Panc1 (cell line): ENCODE measurements around the gene FFAR1. TPM values are rescaled to one million over a fixed set of nuclear protein-coding genes. Genes with fewer than 3 reads are reported as not detected.

ENCODE experiments used
- ATAC-seq: fragments of 200-7000 bp; cut with Tn5 transposase; 2 replicates; pipeline ENCODE4 v1.9.1; 2020; ENCODE audit warnings: mild to moderate bottlenecking, moderate library complexity
- BruUV-seq: library from RNA; stranded (reverse); fragments of 400-500 nt; replicated peaks from 2 replicates; lab custom pipeline; 2021; lab: Mats Ljungman, UMichigan
- CTCF ChIA-PET: fragments of 300-600 bp; sonication (Branson Sonifier 250); formaldehyde crosslinking; loops from one replicate; lab custom pipeline; 2022; ENCODE audit warnings: antibody characterized with exemption; lab: Charles Lee
- POLR2A ChIA-PET: fragments of 300-600 bp; sonication (Branson Sonifier 250); formaldehyde crosslinking; loops from one replicate; lab custom pipeline; 2022; ENCODE audit warnings: antibody characterized with exemption; lab: Charles Lee
- DNase-seq: peaks from one replicate; pipeline ENCODE4 v3.0.0-alpha.2; 2010; ENCODE audit warnings: low read depth, low spot score
- H3K27ac ChIP-seq: 2 replicates; pipeline ENCODE4 v1.5.1; 2011; ENCODE audit warnings: mild to moderate bottlenecking, low read length, inconsistent platforms
- H3K27me3 ChIP-seq: fragments of 200-500 bp; sonication (Bioruptor generic); 2 replicates; pipeline ENCODE4 v1.6.0; 2014; ENCODE audit warnings: low read length, inconsistent platforms; ENCODE audit not compliant: control insufficient read depth, insufficient read depth
- H3K36me3 ChIP-seq: fragments of 200-500 bp; sonication (Bioruptor generic); 2 replicates; pipeline ENCODE4 v1.5.1; 2014; ENCODE audit warnings: inconsistent platforms, mild to moderate bottlenecking, low read length, moderate library complexity; ENCODE audit not compliant: control insufficient read depth, insufficient read depth
- H3K4me1 ChIP-seq: 2 replicates; pipeline ENCODE4 v1.5.1; 2011; ENCODE audit warnings: inconsistent platforms, mild to moderate bottlenecking, low read length, moderate library complexity; ENCODE audit not compliant: control insufficient read depth, insufficient read depth
- H3K4me3 ChIP-seq, 2 experiments: 2 replicates each; pipeline ENCODE4 v1.5.1; 2011 to 2012; ENCODE audit warnings: low read depth in 2 of 2, low read length in 2 of 2, mild to moderate bottlenecking in 2 of 2, inconsistent platforms in 1 of 2, moderate library complexity in 1 of 2
- H3K9me3 ChIP-seq: fragments of 200-500 bp; sonication (Bioruptor generic); 2 replicates; pipeline ENCODE4 v1.5.1; 2014; ENCODE audit warnings: low read depth, mild to moderate bottlenecking, inconsistent platforms, low read length, moderate library complexity; ENCODE audit not compliant: control insufficient read depth, insufficient read depth
- POLR2AphosphoS5 ChIP-seq: IDR thresholded peaks from 2 replicates; pipeline ENCODE4 v1.6.1; 2012; ENCODE audit warnings: mild to moderate bottlenecking, low read depth, low read length, moderate library complexity
- SIN3A ChIP-seq: IDR thresholded peaks from 2 replicates; pipeline ENCODE4 v1.6.1; 2012; ENCODE audit warnings: low read depth, mild to moderate bottlenecking, low read length, moderate library complexity, borderline replicate concordance; ENCODE audit not compliant: insufficient read depth
- TCF7L2 ChIP-seq: IDR thresholded peaks from 2 replicates; pipeline ENCODE4 v1.6.1; 2011; ENCODE audit warnings: mild to moderate bottlenecking, low read depth, low read length, inconsistent platforms
- in situ Hi-C: cut with HindIII; loops from 2 replicates; pipeline ENCODE4 v1.10.0; 2016; ENCODE audit warnings: low sequenced_read_pairs, low pct_unique_long_range_greater_than_20kb
- intact Hi-C: fragments of 100-400 bp; cut with micrococcal nuclease; formaldehyde crosslinking; loops from one replicate; pipeline ENCODE4 v1.10.0; 2022; ENCODE audit not compliant: unreplicated experiment
- total RNA-seq: library from RNA; stranded (reverse); gene quantifications from one replicate; pipeline ENCODE4 v1.2.1, GENCODE V29; 2021; ENCODE audit not compliant: unreplicated experiment
- TF ChIP-seq, protein P1 (sequence below): fragments of 450-650 bp; IDR thresholded peaks from 2 replicates; pipeline ENCODE4 v1.5.1; 2017; ENCODE audit warnings: mild to moderate bottlenecking
- TF ChIP-seq, protein P2 (sequence below), 2 experiments: IDR thresholded peaks; 2 replicates each; pipeline ENCODE4 v1.6.1; 2011 to 2012; ENCODE audit warnings: low read depth in 2 of 2, control low read depth in 1 of 2, low read length in 1 of 2, mild to moderate bottlenecking in 1 of 2, moderate library complexity in 1 of 2; ENCODE audit not compliant: insufficient read depth in 1 of 2

FFAR1 gene
- total RNA-seq, 1 experiment from 2014 or later: not detected

DNA sequence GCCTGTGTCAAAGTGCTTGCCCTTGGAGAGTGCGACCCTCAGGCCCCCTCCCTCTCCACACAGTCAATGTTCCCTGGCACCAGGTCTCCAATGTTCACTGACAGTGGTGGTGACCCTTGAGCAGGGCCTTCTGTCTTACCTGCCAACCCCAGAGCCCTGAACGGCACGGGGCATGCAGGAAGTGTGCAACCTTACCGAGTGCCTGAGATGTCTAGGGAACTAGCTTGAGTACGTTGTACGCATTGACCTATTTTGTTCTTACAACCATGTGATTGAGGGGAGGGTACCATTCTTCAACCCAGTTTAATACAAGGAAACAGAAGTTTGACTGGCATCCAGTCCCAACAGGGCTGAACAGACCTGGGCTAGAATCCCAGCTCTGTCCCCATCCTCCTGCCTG is 42.5 kb upstream of the FFAR1 start:
- TF ChIP-seq TCF7L2: no peak
- no peak for TF ChIP-seq SIN3A
- no peak for TF ChIP-seq POLR2AphosphoS5
- TF ChIP-seq, protein P1, sequence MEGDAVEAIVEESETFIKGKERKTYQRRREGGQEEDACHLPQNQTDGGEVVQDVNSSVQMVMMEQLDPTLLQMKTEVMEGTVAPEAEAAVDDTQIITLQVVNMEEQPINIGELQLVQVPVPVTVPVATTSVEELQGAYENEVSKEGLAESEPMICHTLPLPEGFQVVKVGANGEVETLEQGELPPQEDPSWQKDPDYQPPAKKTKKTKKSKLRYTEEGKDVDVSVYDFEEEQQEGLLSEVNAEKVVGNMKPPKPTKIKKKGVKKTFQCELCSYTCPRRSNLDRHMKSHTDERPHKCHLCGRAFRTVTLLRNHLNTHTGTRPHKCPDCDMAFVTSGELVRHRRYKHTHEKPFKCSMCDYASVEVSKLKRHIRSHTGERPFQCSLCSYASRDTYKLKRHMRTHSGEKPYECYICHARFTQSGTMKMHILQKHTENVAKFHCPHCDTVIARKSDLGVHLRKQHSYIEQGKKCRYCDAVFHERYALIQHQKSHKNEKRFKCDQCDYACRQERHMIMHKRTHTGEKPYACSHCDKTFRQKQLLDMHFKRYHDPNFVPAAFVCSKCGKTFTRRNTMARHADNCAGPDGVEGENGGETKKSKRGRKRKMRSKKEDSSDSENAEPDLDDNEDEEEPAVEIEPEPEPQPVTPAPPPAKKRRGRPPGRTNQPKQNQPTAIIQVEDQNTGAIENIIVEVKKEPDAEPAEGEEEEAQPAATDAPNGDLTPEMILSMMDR: no peak
- TF ChIP-seq, protein P2, sequence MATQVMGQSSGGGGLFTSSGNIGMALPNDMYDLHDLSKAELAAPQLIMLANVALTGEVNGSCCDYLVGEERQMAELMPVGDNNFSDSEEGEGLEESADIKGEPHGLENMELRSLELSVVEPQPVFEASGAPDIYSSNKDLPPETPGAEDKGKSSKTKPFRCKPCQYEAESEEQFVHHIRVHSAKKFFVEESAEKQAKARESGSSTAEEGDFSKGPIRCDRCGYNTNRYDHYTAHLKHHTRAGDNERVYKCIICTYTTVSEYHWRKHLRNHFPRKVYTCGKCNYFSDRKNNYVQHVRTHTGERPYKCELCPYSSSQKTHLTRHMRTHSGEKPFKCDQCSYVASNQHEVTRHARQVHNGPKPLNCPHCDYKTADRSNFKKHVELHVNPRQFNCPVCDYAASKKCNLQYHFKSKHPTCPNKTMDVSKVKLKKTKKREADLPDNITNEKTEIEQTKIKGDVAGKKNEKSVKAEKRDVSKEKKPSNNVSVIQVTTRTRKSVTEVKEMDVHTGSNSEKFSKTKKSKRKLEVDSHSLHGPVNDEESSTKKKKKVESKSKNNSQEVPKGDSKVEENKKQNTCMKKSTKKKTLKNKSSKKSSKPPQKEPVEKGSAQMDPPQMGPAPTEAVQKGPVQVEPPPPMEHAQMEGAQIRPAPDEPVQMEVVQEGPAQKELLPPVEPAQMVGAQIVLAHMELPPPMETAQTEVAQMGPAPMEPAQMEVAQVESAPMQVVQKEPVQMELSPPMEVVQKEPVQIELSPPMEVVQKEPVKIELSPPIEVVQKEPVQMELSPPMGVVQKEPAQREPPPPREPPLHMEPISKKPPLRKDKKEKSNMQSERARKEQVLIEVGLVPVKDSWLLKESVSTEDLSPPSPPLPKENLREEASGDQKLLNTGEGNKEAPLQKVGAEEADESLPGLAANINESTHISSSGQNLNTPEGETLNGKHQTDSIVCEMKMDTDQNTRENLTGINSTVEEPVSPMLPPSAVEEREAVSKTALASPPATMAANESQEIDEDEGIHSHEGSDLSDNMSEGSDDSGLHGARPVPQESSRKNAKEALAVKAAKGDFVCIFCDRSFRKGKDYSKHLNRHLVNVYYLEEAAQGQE (IDR thresholded peaks at IDR 0.05; ENCODE audit: insufficient read depth in 1 of 2, low read depth in 2 of 2, low read length in 1 of 2): no peak
- in situ Hi-C loops (no loop called here), intact Hi-C loops (no loop called here)
- Histone ChIP-seq H3K27me3 (no peaks in the 10 kb centered on the region; the same call in 1 of the 2 replicates), H3K4me1 (0 out of 2 replicates have a peak, but pooled peaks cover 5% of the 10 kb centered on the region), H3K36me3 (no peaks in the 10 kb centered on the region), H3K9me3 (no peaks in the 10 kb centered on the region), H3K27ac (no peak overlapping the region), H3K4me3 (no peak overlapping the region)
- BruUV-seq: no TSS peak
- no peak for ATAC-seq
- no peak for DNase-seq
- CTCF ChIA-PET: interaction anchor here (1.7 kb wide), 1 partner anchor 48 kb away, joined by 3 read pairs; no protein-coding TSS in a partner anchor
- POLR2A ChIA-PET: no interaction called here

DNA sequence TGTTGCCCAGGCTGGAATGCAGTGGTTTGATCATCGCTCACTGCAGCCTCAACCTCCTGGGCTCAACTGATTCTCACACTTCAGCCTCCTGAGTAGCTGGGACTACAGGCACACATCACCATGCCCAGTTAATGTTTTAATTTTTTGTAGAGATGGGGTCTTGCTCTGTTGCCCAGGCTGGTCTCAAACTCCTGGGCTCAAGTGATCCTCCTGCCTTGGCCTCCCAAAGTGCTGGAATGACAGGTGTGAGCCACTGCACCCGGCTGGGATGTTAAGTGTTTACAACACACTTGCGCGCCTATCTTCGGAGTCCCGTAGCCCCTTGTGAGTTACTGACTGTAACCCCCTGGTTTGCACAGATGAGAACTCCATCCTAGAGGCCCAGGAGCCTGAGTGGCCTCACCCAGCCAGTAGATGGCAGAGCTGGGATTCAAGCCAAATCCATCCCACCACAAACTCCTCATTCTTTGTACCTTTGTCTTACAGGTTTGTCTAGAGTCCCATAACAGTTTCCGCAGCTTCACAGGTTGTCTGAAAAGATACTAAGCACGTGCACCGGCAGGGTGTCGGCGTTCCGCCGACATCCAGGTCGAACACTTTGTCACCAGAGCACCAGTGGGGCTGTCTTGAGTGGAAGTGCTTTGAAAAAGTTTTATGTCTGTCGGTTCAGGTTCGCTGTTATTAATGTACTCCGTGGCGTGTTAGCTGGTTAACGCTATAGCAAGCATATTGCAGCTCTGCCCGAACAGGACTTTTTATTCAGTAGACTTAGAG is 41.0 kb upstream of the FFAR1 start:
- CTCF ChIA-PET: no interaction called here
- Histone ChIP-seq H3K4me1 (0 out of 2 replicates have a peak, but pooled peaks cover 5% of the 10 kb centered on the region), H3K4me3 (no peak overlapping the region), H3K36me3 (no peaks in the 10 kb centered on the region), H3K9me3 (no peaks in the 10 kb centered on the region), H3K27me3 (no peaks in the 10 kb centered on the region; the same call in 1 of the 2 replicates), H3K27ac (no peak overlapping the region)
- no TSS peak for BruUV-seq
- DNase-seq (no peak), ATAC-seq (peak; percentile 58; the same call in 1 of the 2 replicates)
- no peak for TF ChIP-seq TCF7L2
- TF ChIP-seq POLR2AphosphoS5: no peak
- TF ChIP-seq, protein P1: no peak
- intact Hi-C loops (no loop called here), in situ Hi-C loops (no loop called here)
- POLR2A ChIA-PET: no interaction called here
